ENCODE data around the gene CSTF2.

GRCh38 chrX:100830547-100830946 is 10.4 kb downstream of the CSTF2 start:
- TF ChIP-seq POLR2A (IDR thresholded peaks at IDR 0.05), result no peak
- TF ChIP-seq CTCF (IDR thresholded peaks at IDR 0.05), result no peak

Data from uterus (tissue), 2 donors.